GM12878 (cell line): ENCODE measurements around the gene SAMSN1. TPM values are rescaled to one million over a fixed set of nuclear protein-coding genes. Genes with fewer than 3 reads are reported as not detected.

Experiments
- ATF2 ChIP-seq: IDR thresholded peaks from 2 replicates; pipeline ENCODE4 v1.6.1; 2012; ENCODE audit warnings: low read length, inconsistent platforms
- BCLAF1 ChIP-seq: fragments of 450-650 bp; IDR thresholded peaks from 2 replicates; pipeline ENCODE4 v1.6.1; 2017; ENCODE audit warnings: antibody characterized with exemption, mild to moderate bottlenecking, moderate library complexity
- CEBPB ChIP-seq, 2 experiments: fragments of 150-350 bp in 1 of 2; IDR thresholded peaks; 2 replicates each; pipeline ENCODE4 v1.6.1; 2012 to 2014; ENCODE audit warnings: low read depth in 2 of 2, low read length in 2 of 2, borderline replicate concordance in 1 of 2, inconsistent platforms in 1 of 2
- CHD4 ChIP-seq: fragments of 200-600 bp; sonication (generic); IDR thresholded peaks from 2 replicates; pipeline ENCODE4 v1.6.1; 2016; ENCODE audit warnings: mild to moderate bottlenecking
- EED ChIP-seq: sonication (generic); IDR thresholded peaks from 2 replicates; pipeline ENCODE4 v1.6.1; 2016; ENCODE audit warnings: antibody characterized with exemption, low read depth
- GABPA ChIP-seq: IDR thresholded peaks from 2 replicates; pipeline ENCODE4 v1.6.1; 2014; ENCODE audit warnings: antibody characterized with exemption, low read depth, mild to moderate bottlenecking, inconsistent platforms
- GATAD2B ChIP-seq: fragments of 450-650 bp; conservative IDR thresholded peaks from 2 replicates; pipeline ENCODE4 v1.6.1; 2017; ENCODE audit warnings: low read depth, mild to moderate bottlenecking, moderate library complexity
- LARP7 ChIP-seq: fragments of 450-650 bp; IDR thresholded peaks from 2 replicates; pipeline ENCODE4 v1.6.1; 2017; ENCODE audit warnings: mild to moderate bottlenecking
- NR2C1 ChIP-seq: fragments of 450-650 bp; IDR thresholded peaks from 2 replicates; pipeline ENCODE4 v1.6.1; 2017; ENCODE audit warnings: antibody characterized with exemption, mild to moderate bottlenecking, moderate library complexity
- PAX8 ChIP-seq: fragments of 450-650 bp; IDR thresholded peaks from 2 replicates; pipeline ENCODE4 v1.6.1; 2017; ENCODE audit warnings: mild to moderate bottlenecking, moderate library complexity
- PML ChIP-seq: IDR thresholded peaks from 2 replicates; pipeline ENCODE4 v1.6.1; 2012; ENCODE audit warnings: low read length, inconsistent platforms
- POLR2AphosphoS5 ChIP-seq: IDR thresholded peaks from 2 replicates; pipeline ENCODE4 v1.6.1; 2011; ENCODE audit warnings: mild to moderate bottlenecking, low read length, inconsistent platforms
- PRDM15 ChIP-seq: fragments of 450-650 bp; formaldehyde crosslinking; IDR thresholded peaks from 2 replicates; pipeline ENCODE4 v1.4.0; 2020; ENCODE audit warnings: mild to moderate bottlenecking, moderate library complexity
- RAD51 ChIP-seq: fragments of 450-650 bp; IDR thresholded peaks from 2 replicates; pipeline ENCODE4 v1.6.1; 2016; ENCODE audit warnings: moderate library complexity, mild to moderate bottlenecking, inconsistent platforms
- RCOR1 ChIP-seq: conservative IDR thresholded peaks from 2 replicates; pipeline ENCODE4 v1.6.1; 2012; ENCODE audit warnings: low read depth, low read length, improper control_type of control experiment
- SIX5 ChIP-seq: IDR thresholded peaks from 2 replicates; pipeline ENCODE4 v1.6.1; 2011; ENCODE audit warnings: mild to moderate bottlenecking, low read depth, low read length, moderate library complexity; ENCODE audit not compliant: severe bottlenecking
- SPI1 ChIP-seq: IDR thresholded peaks from 2 replicates; pipeline ENCODE4 v1.6.1; 2011; ENCODE audit warnings: low read depth, mild to moderate bottlenecking, low read length, moderate library complexity, borderline replicate concordance; ENCODE audit not compliant: insufficient read depth
- TBL1XR1 ChIP-seq: IDR thresholded peaks from 2 replicates; pipeline ENCODE4 v1.6.1; 2012; ENCODE audit warnings: low read depth, low read length, improper control_type of control experiment
- USF1 ChIP-seq: IDR thresholded peaks from 2 replicates; pipeline ENCODE4 v1.6.1; 2011; ENCODE audit warnings: borderline replicate concordance, low read depth, mild to moderate bottlenecking, moderate library complexity, mixed read lengths, low read length; ENCODE audit not compliant: insufficient read depth; ENCODE audit errors: extremely low read length
- ZBTB33 ChIP-seq: fragments of 450-650 bp; IDR thresholded peaks from 2 replicates; pipeline ENCODE4 v1.6.1; 2017; ENCODE audit warnings: mild to moderate bottlenecking
- ZSCAN29 ChIP-seq: fragments of 450-650 bp; IDR thresholded peaks from 2 replicates; pipeline ENCODE4 v1.6.1; 2017; ENCODE audit warnings: mild to moderate bottlenecking, moderate library complexity
- polyA plus RNA-seq, 11 experiments: library from polyadenylated mRNA; depleted of rRNA in 4 of 11; unstranded in 6 of 11; stranded (reverse) in 5 of 11; fragments of >200 nt; fragmentation: Nextera tagmentation in 4 of 11; fragmentation: Illumina TruSeq in 1 of 11; extraction: Ambion mirVana in 4 of 11; extraction: Trizol in 1 of 11; gene quantifications; 1 replicate in 1 of 11; 2 replicates in 10 of 11; pipeline versions ENCODE4 v1.2.1 to v1.2.3, GENCODE V29; 2011 to 2016; ENCODE audit warnings: inconsistent platforms in 2 of 11, missing spikeins in 2 of 11, low read depth in 1 of 11
- total RNA-seq, 4 experiments: library from RNA; depleted of rRNA in 3 of 4; stranded (reverse); fragments of >200 nt in 3 of 4; fragmentation: Illumina TruSeq in 1 of 4; extraction: Trizol in 1 of 4; gene quantifications; 2 replicates each; pipeline versions ENCODE4 v1.2.1 to v1.2.3, GENCODE V29; 2013 to 2021

SAMSN1 gene
- total and polyA plus RNA-seq, 10 of the 15 experiments (the other 5 are each of a cell fraction or from before 2014, with no cell fraction given) = 23.2 to 102 (median 44.9) TPM

- TF ChIP-seq ZBTB33 (no peak), ZSCAN29 (no peak), ATF2 (no peak; the same call in 1 of the 2 replicates), RCOR1 (no peak), SIX5 (no peak), TBL1XR1 (no peak), USF1 (no peak), RAD51 (peak; percentile 52), PRDM15 (CRISPR knock-in tag) (no peak), CHD4 (no peak), LARP7 (no peak), NR2C1 (no peak), CEBPB (IDR thresholded peaks at IDR 0.05; ENCODE audit: borderline replicate concordance in 1 of 2, low read depth in 2 of 2, low read length in 2 of 2) (no peak), GATAD2B (peak; percentile 23; the same call in 1 of the 2 replicates), PAX8 (no peak), PML (no peak), BCLAF1 (no peak), SPI1 (no peak), GABPA (no peak), EED (no peak), POLR2AphosphoS5 (0 out of 2 replicates have a peak, but pooled peaks have one; percentile 2)
Measured at GRCh38 chr21:14452727-14453241, 93.3 kb downstream of the SAMSN1 start (continued).
